GM12878 (cell line): Measurements from ENCODE around the gene TET2. TPM values are rescaled to one million over a fixed set of nuclear protein-coding genes. Genes with fewer than 3 reads are reported as not detected.

Source experiments
- ATF7 ChIP-seq: fragments of 450-650 bp; IDR thresholded peaks from 2 replicates; pipeline ENCODE4 v1.6.1; 2016; ENCODE audit warnings: low read depth, mild to moderate bottlenecking
- BACH1 ChIP-seq: fragments of 450-650 bp; IDR thresholded peaks from 2 replicates; pipeline ENCODE4 v1.6.1; 2017; ENCODE audit warnings: mild to moderate bottlenecking, borderline replicate concordance
- BHLHE40 ChIP-seq, 2 experiments: fragments of 450-650 bp in 1 of 2; IDR thresholded peaks; 2 replicates each; pipeline ENCODE4 v1.6.1; 2011 to 2017; ENCODE audit warnings: low read depth in 2 of 2, borderline replicate concordance in 1 of 2, improper control_type of control experiment in 1 of 2, low read length in 1 of 2, mild to moderate bottlenecking in 1 of 2
- CBFB ChIP-seq: IDR thresholded peaks from 2 replicates; pipeline ENCODE4 v1.6.1; 2016; ENCODE audit warnings: antibody characterized with exemption, low read depth
- CEBPB ChIP-seq, 2 experiments: fragments of 150-350 bp in 1 of 2; IDR thresholded peaks; 2 replicates each; pipeline ENCODE4 v1.6.1; 2012 to 2014; ENCODE audit warnings: low read depth in 2 of 2, low read length in 2 of 2, borderline replicate concordance in 1 of 2, inconsistent platforms in 1 of 2
- FOXM1 ChIP-seq: IDR thresholded peaks from 2 replicates; pipeline ENCODE4 v1.6.1; 2012; ENCODE audit warnings: low read depth, mild to moderate bottlenecking, inconsistent platforms, low read length, moderate library complexity
- GABPA ChIP-seq: IDR thresholded peaks from 2 replicates; pipeline ENCODE4 v1.6.1; 2014; ENCODE audit warnings: antibody characterized with exemption, low read depth, mild to moderate bottlenecking, inconsistent platforms
- MXI1 ChIP-seq: fragments of 150-350 bp; IDR thresholded peaks from 2 replicates; pipeline ENCODE4 v1.6.1; 2011; ENCODE audit warnings: low read depth, mild to moderate bottlenecking, inconsistent platforms, low read length, improper control_type of control experiment
- POLR2AphosphoS2 ChIP-seq: IDR thresholded peaks from 2 replicates; pipeline ENCODE4 v1.6.1; 2011; ENCODE audit warnings: low read depth, mild to moderate bottlenecking, low read length, improper control_type of control experiment, moderate library complexity
- POLR2AphosphoS5 ChIP-seq: IDR thresholded peaks from 2 replicates; pipeline ENCODE4 v1.6.1; 2011; ENCODE audit warnings: mild to moderate bottlenecking, low read length, inconsistent platforms
- RB1 ChIP-seq: fragments of 450-650 bp; formaldehyde crosslinking; IDR thresholded peaks from 2 replicates; pipeline ENCODE4 v1.6.1; 2017; ENCODE audit warnings: mild to moderate bottlenecking, borderline replicate concordance
- SRF ChIP-seq, 2 experiments: IDR thresholded peaks; 2 replicates each; pipeline ENCODE4 v1.6.1; 2011; ENCODE audit warnings: low read depth in 2 of 2, low read length in 2 of 2, mild to moderate bottlenecking in 1 of 2, moderate library complexity in 1 of 2
- STAT1 ChIP-seq: fragments of 450-650 bp; conservative IDR thresholded peaks from 2 replicates; pipeline ENCODE4 v1.6.1; 2014; ENCODE audit warnings: antibody characterized with exemption, mild to moderate bottlenecking
- TCF3 ChIP-seq: IDR thresholded peaks from 2 replicates; pipeline ENCODE4 v1.6.1; 2012; ENCODE audit warnings: low read depth, mild to moderate bottlenecking, low read length, borderline replicate concordance; ENCODE audit not compliant: insufficient read depth
- polyA plus RNA-seq, 11 experiments: library from polyadenylated mRNA; depleted of rRNA in 4 of 11; unstranded in 6 of 11; stranded (reverse) in 5 of 11; fragments of >200 nt; fragmentation: Nextera tagmentation in 4 of 11; fragmentation: Illumina TruSeq in 1 of 11; extraction: Ambion mirVana in 4 of 11; extraction: Trizol in 1 of 11; gene quantifications; 1 replicate in 1 of 11; 2 replicates in 10 of 11; pipeline versions ENCODE4 v1.2.1 to v1.2.3, GENCODE V29; 2011 to 2016; ENCODE audit warnings: inconsistent platforms in 2 of 11, missing spikeins in 2 of 11, low read depth in 1 of 11
- total RNA-seq, 4 experiments: library from RNA; depleted of rRNA in 3 of 4; stranded (reverse); fragments of >200 nt in 3 of 4; fragmentation: Illumina TruSeq in 1 of 4; extraction: Trizol in 1 of 4; gene quantifications; 2 replicates each; pipeline versions ENCODE4 v1.2.1 to v1.2.3, GENCODE V29; 2013 to 2021
- TF ChIP-seq, protein P1 (sequence below): fragments of 450-650 bp; IDR thresholded peaks from 2 replicates; pipeline ENCODE4 v1.6.1; 2017; ENCODE audit warnings: mild to moderate bottlenecking, low read depth, inconsistent platforms; ENCODE audit not compliant: poor library complexity, severe bottlenecking
- TF ChIP-seq, protein P2 (sequence below): fragments of 450-650 bp; IDR thresholded peaks from 2 replicates; pipeline ENCODE4 v1.6.1; 2016; ENCODE audit warnings: mild to moderate bottlenecking, moderate library complexity, borderline replicate concordance
- TF ChIP-seq, protein P3 (sequence below): fragments of 450-650 bp; IDR thresholded peaks from 2 replicates; pipeline ENCODE4 v1.6.1; 2017; ENCODE audit warnings: mild to moderate bottlenecking, moderate library complexity

Gene TET2
- total and polyA plus RNA-seq, 10 of the 15 experiments (the other 5 are each of a cell fraction or from before 2014, with no cell fraction given): 3.7 to 49.0 (median 27.5) TPM

DNA sequence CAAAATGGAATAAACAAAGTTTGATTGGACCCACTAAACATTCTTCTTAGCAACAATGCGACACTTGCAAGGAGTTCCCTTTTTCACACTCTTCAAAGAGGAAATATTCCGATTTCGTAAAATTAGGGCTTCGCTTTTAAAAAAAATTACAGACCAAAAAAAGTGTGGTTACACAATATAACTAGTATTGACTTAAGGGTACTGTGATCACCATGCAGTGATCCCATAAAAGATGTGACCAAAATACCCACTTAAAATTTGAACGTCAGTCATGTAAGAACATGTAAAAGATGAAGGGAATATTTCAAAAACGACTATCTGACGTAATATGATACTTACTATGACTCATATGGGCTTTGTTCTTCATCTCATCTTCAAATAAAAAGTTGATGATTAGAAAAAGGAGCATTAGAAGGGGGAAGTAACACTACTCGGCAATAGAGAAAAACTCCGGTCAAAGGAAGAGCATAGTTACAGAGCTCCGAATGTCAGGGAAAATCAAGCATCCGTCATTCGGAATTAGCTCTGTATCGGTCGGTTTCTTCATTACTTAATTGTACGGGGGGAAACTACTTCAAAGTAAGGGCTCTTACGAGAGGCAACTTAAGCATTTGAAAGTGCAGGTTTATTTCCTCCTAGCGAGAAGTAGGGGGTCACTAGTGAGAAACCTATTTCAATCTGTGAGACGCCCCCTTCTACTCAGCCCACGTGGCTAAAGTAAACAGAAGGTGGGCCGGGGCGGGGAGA is 1.3 kb upstream of the TET2 start (continued):
- no peak for TF ChIP-seq RB1
- no peak for TF ChIP-seq SRF (IDR thresholded peaks at IDR 0.05; ENCODE audit: low read depth in 2 of 2, low read length in 2 of 2)
- TF ChIP-seq, protein P1, sequence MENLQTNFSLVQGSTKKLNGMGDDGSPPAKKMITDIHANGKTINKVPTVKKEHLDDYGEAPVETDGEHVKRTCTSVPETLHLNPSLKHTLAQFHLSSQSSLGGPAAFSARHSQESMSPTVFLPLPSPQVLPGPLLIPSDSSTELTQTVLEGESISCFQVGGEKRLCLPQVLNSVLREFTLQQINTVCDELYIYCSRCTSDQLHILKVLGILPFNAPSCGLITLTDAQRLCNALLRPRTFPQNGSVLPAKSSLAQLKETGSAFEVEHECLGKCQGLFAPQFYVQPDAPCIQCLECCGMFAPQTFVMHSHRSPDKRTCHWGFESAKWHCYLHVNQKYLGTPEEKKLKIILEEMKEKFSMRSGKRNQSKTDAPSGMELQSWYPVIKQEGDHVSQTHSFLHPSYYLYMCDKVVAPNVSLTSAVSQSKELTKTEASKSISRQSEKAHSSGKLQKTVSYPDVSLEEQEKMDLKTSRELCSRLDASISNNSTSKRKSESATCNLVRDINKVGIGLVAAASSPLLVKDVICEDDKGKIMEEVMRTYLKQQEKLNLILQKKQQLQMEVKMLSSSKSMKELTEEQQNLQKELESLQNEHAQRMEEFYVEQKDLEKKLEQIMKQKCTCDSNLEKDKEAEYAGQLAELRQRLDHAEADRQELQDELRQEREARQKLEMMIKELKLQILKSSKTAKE: peak; percentile 17
- peak; percentile 74 for TF ChIP-seq ATF7
- no peak for TF ChIP-seq MXI1
- TF ChIP-seq, protein P2, sequence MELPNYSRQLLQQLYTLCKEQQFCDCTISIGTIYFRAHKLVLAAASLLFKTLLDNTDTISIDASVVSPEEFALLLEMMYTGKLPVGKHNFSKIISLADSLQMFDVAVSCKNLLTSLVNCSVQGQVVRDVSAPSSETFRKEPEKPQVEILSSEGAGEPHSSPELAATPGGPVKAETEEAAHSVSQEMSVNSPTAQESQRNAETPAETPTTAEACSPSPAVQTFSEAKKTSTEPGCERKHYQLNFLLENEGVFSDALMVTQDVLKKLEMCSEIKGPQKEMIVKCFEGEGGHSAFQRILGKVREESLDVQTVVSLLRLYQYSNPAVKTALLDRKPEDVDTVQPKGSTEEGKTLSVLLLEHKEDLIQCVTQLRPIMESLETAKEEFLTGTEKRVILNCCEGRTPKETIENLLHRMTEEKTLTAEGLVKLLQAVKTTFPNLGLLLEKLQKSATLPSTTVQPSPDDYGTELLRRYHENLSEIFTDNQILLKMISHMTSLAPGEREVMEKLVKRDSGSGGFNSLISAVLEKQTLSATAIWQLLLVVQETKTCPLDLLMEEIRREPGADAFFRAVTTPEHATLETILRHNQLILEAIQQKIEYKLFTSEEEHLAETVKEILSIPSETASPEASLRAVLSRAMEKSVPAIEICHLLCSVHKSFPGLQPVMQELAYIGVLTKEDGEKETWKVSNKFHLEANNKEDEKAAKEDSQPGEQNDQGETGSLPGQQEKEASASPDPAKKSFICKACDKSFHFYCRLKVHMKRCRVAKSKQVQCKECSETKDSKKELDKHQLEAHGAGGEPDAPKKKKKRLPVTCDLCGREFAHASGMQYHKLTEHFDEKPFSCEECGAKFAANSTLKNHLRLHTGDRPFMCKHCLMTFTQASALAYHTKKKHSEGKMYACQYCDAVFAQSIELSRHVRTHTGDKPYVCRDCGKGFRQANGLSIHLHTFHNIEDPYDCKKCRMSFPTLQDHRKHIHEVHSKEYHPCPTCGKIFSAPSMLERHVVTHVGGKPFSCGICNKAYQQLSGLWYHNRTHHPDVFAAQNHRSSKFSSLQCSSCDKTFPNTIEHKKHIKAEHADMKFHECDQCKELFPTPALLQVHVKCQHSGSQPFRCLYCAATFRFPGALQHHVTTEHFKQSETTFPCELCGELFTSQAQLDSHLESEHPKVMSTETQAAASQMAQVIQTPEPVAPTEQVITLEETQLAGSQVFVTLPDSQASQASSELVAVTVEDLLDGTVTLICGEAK: no peak
- peak; percentile 37; the same call in 1 of the 2 replicates for TF ChIP-seq FOXM1
- TF ChIP-seq POLR2AphosphoS5: no peak
- peak in 1 of 2 experiments; percentile 64; a peak in 1 of 4 replicates for TF ChIP-seq CEBPB (IDR thresholded peaks at IDR 0.05; ENCODE audit: borderline replicate concordance in 1 of 2, low read depth in 2 of 2, low read length in 2 of 2)
- no peak for TF ChIP-seq BHLHE40 (IDR thresholded peaks at IDR 0.05; ENCODE audit: borderline replicate concordance in 1 of 2, low read depth in 2 of 2, low read length in 1 of 2)
- TF ChIP-seq, protein P3, sequence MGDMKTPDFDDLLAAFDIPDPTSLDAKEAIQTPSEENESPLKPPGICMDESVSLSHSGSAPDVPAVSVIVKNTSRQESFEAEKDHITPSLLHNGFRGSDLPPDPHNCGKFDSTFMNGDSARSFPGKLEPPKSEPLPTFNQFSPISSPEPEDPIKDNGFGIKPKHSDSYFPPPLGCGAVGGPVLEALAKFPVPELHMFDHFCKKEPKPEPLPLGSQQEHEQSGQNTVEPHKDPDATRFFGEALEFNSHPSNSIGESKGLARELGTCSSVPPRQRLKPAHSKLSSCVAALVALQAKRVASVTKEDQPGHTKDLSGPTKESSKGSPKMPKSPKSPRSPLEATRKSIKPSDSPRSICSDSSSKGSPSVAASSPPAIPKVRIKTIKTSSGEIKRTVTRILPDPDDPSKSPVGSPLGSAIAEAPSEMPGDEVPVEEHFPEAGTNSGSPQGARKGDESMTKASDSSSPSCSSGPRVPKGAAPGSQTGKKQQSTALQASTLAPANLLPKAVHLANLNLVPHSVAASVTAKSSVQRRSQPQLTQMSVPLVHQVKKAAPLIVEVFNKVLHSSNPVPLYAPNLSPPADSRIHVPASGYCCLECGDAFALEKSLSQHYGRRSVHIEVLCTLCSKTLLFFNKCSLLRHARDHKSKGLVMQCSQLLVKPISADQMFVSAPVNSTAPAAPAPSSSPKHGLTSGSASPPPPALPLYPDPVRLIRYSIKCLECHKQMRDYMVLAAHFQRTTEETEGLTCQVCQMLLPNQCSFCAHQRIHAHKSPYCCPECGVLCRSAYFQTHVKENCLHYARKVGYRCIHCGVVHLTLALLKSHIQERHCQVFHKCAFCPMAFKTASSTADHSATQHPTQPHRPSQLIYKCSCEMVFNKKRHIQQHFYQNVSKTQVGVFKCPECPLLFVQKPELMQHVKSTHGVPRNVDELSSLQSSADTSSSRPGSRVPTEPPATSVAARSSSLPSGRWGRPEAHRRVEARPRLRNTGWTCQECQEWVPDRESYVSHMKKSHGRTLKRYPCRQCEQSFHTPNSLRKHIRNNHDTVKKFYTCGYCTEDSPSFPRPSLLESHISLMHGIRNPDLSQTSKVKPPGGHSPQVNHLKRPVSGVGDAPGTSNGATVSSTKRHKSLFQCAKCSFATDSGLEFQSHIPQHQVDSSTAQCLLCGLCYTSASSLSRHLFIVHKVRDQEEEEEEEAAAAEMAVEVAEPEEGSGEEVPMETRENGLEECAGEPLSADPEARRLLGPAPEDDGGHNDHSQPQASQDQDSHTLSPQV: no peak
- 0 out of 2 replicates have a peak, but pooled peaks have one; percentile 25 for TF ChIP-seq GABPA
- TF ChIP-seq TCF3: no peak
- TF ChIP-seq POLR2AphosphoS2: no peak
- 0 out of 2 replicates have a peak, but pooled peaks have one; percentile 29 for TF ChIP-seq CBFB
- TF ChIP-seq STAT1: no peak
- TF ChIP-seq BACH1: no peak
